Brain microvascular endothelial cell (primary cell): ENCODE results near the gene ATG4A.

ENCODE experiments used
- DNase-seq: peaks from one replicate; pipeline ENCODE4 v3.0.0-alpha.2; 2020
- H3K27ac ChIP-seq: fragments of 250-450 bp; sonication (Bioruptor Pico); 2 replicates; pipeline ENCODE4 v1.5.1; 2020; ENCODE audit warnings: mild to moderate bottlenecking, moderate library complexity
- H3K27me3 ChIP-seq: fragments of 250-450 bp; sonication (Bioruptor Pico); replicated peaks from 2 replicates; pipeline ENCODE4 v1.5.1; 2020; ENCODE audit warnings: mild to moderate bottlenecking
- H3K36me3 ChIP-seq: fragments of 250-450 bp; sonication (Bioruptor Pico); replicated peaks from 2 replicates; pipeline ENCODE4 v1.5.1; 2020; ENCODE audit warnings: mild to moderate bottlenecking
- H3K4me3 ChIP-seq: 2 replicates; pipeline ENCODE4 v1.5.1; 2011; ENCODE audit warnings: low read depth, mild to moderate bottlenecking, control low read depth, low read length, moderate library complexity
- in situ Hi-C: cut with HindIII; loops from 2 replicates; pipeline ENCODE4 v1.10.0; 2017; ENCODE audit warnings: low sequenced_read_pairs, low pct_ligation_motif_present
- TF ChIP-seq, protein P1 (sequence below): IDR thresholded peaks from 2 replicates; pipeline ENCODE4 v1.5.1; 2011; ENCODE audit warnings: low read depth, mild to moderate bottlenecking, moderate library complexity, low read length, control low read depth, inconsistent platforms; ENCODE audit errors: missing control alignments

Gene ATG4A, protein sequence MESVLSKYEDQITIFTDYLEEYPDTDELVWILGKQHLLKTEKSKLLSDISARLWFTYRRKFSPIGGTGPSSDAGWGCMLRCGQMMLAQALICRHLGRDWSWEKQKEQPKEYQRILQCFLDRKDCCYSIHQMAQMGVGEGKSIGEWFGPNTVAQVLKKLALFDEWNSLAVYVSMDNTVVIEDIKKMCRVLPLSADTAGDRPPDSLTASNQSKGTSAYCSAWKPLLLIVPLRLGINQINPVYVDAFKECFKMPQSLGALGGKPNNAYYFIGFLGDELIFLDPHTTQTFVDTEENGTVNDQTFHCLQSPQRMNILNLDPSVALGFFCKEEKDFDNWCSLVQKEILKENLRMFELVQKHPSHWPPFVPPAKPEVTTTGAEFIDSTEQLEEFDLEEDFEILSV

DNA sequence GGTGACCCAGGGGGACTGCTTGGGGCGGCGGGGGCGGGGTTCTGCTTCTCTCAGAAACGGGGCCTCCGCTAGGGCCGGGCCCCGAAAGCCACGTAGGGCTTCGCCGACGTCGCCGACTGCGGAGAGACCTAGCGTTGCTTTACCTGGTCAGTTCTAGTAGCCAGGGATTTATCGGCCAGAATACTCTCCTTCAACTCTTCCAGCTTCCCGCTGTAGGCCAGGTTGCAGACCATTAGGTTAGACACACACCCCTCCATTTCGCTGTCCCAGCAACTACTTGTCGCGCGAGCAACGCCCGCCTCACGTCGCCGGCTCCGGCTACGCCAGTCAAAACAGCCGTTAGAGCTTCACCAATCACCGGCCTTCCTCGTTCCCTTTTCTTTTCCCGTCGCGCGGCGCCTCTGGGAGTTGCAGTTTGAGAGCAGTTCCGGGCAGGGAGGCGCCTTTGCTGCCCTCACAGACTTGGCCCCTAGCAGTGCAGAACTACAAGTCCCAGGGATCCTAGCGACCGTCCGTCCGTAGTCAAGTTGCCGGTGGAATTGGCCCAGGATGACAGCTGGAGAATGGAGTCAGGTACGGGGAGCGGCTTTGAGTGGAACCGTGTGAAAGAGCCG is at the start of gene ATG4A, which contains the start of gene PSMD10:
Gene ATG4A (plus strand): TSS at position 515 of the 614 bp plus-strand sequence. CDS start 49 bp downstream, at position 564.
Gene PSMD10 (minus strand): TSS at position 279 of the 614 bp plus-strand sequence. CDS start 22 bp downstream, at position 257.
- TF ChIP-seq, protein P1, sequence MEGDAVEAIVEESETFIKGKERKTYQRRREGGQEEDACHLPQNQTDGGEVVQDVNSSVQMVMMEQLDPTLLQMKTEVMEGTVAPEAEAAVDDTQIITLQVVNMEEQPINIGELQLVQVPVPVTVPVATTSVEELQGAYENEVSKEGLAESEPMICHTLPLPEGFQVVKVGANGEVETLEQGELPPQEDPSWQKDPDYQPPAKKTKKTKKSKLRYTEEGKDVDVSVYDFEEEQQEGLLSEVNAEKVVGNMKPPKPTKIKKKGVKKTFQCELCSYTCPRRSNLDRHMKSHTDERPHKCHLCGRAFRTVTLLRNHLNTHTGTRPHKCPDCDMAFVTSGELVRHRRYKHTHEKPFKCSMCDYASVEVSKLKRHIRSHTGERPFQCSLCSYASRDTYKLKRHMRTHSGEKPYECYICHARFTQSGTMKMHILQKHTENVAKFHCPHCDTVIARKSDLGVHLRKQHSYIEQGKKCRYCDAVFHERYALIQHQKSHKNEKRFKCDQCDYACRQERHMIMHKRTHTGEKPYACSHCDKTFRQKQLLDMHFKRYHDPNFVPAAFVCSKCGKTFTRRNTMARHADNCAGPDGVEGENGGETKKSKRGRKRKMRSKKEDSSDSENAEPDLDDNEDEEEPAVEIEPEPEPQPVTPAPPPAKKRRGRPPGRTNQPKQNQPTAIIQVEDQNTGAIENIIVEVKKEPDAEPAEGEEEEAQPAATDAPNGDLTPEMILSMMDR = no peak
- Histone ChIP-seq H3K27ac (peak within 1 kb of the TSS; percentile 95), H3K27me3 (no peaks in the 10 kb centered on the region), H3K4me3 (peak within 1 kb of the TSS; percentile 74), H3K36me3 (peaks cover 3% of the 10 kb centered on the region)
- in situ Hi-C loops = no loop called here
- peak; percentile 94 for DNase-seq

DNA sequence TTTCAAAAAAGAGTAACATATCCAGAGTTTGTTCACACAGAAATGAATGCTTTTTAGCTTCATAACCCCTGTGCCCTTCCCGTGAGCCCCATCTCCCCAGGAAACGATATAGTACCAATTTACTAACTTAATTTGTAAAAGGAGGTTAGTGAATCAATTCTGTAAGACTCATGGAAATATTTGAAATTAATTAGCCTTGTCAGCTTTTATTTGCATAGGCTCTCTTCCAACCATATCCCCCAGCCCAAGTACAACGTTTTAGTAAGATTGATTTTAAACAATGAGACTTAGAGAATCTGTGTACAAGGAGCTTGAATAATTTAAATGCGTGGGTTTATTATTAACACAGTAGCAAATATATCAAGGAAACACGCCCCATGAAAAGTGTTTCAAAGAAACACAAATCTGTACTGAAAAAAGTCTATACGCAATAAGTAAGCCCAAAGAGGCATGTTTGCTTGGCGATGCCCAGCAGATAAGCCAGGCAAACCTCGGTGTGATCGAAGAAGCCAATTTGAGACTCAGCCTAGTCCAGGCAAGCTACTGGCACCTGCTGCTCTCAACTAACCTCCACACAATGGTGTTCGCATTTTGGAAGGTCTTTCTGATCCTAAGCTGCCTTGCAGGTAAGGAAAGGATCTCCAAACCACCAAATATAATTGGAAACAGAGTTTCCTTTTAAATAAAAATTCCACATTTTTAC is 46.9 kb upstream of the ATG4A start, which contains the start of gene VSIG1:
Gene VSIG1 (plus strand): TSS at position 512 of the 703 bp plus-strand sequence. CDS start 66 bp downstream, at position 578.
- no peak within 1 kb of the TSS for H3K4me3 ChIP-seq
- DNase-seq = no peak
- H3K27me3 ChIP-seq = no peaks in the 10 kb centered on the region
- TF ChIP-seq, protein P1 = no peak
- in situ Hi-C loops = no loop called here
- no peak within 1 kb of the TSS for H3K27ac ChIP-seq
- no peaks in the 10 kb centered on the region for H3K36me3 ChIP-seq

DNA sequence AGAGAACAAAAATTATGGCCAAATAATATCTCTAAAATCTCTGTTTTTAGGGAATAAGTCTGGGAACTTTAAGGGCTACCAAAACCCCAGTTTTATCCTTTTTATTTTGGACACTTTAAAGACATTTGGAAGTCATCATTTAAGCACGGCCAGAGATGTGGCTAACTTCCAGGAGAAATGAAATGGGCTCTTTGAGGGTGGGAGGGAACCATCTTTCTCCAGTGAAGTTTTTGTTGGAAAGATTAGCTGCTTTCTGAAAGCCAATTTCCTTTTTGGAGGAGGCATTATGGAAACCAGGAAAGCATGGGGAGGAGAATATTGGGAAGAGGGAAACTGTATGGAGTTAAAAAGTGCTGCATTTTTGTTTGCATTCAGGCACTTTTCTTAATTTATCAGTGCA is 41.9 kb upstream of the ATG4A start:
- TF ChIP-seq, protein P1 = no peak
- H3K36me3 ChIP-seq = no peaks in the 10 kb centered on the region
- in situ Hi-C loops = no loop called here
- no peaks in the 10 kb centered on the region for H3K27me3 ChIP-seq
- H3K4me3 ChIP-seq = no peak overlapping the region
- DNase-seq = no peak
- no peak overlapping the region for H3K27ac ChIP-seq

DNA sequence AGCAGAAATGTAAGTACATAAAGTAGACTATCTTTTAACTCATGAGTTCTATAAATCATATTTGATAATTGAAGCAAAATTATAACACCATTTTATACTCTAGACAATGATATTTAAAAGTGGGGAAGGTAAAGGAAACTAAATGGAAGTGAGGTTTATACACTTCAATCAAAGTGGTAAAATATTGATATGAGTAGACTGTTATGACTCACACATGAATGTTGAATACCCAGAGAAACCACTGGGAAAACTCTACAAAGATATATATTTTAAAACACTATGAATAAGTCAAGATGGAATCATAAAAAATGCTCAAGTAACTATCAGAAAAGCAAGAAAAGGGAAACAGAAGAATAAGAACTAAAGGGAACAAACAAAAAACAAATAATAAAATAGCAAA is 38.4 kb upstream of the ATG4A start:
- no peak for DNase-seq
- Histone ChIP-seq H3K36me3 (no peaks in the 10 kb centered on the region), H3K27me3 (no peaks in the 10 kb centered on the region), H3K27ac (no peak overlapping the region), H3K4me3 (no peak overlapping the region)
- TF ChIP-seq, protein P1 = no peak
- in situ Hi-C loops = no loop called here

DNA sequence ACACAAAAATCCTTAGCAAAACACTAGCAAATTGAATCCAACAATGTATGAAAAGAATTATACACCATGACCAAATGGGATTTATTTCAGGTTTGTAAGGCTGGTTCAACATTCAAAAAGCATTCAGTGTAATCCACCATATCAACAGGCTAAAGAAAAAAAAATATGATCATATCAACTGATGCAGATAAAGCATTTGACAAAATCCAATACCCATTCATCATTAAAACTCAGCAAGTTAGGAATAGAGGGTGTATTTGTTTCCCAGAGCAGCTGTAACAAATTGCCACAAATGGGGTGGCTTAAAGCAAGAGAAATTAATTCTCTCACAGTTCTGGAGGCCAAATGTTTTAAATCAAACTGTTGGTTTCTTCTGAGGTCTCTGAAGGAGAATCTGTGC is 36.0 kb upstream of the ATG4A start:
- in situ Hi-C loops = no loop called here
- TF ChIP-seq, protein P1 = no peak
- DNase-seq = no peak
- H3K4me3 ChIP-seq = no peak overlapping the region
- H3K36me3 ChIP-seq = no peaks in the 10 kb centered on the region
- H3K27ac ChIP-seq = no peak overlapping the region
- no peaks in the 10 kb centered on the region for H3K27me3 ChIP-seq
